ENCODE results near the gene WFDC1.
"Not testable (repeated sequence)": the region's sequence is repeated elsewhere in the genome, so short reads cannot be mapped to it uniquely, and the experiment has no call there.

GRCh38 chr16:84343800-84344199, 49.1 kb downstream of the WFDC1 start:
- not testable (repeated sequence) for TF ChIP-seq YY1 (IDR thresholded peaks at IDR 0.05; ENCODE audit: insufficient read depth, insufficient read length); SUZ12 (IDR thresholded peaks at IDR 0.05; ENCODE audit: extremely low read depth, insufficient read depth, insufficient read length)

Measured in NT2/D1 (cell line).